ENCODE measurements around the gene SH3RF1.

The SH3RF1 gene

DNA sequence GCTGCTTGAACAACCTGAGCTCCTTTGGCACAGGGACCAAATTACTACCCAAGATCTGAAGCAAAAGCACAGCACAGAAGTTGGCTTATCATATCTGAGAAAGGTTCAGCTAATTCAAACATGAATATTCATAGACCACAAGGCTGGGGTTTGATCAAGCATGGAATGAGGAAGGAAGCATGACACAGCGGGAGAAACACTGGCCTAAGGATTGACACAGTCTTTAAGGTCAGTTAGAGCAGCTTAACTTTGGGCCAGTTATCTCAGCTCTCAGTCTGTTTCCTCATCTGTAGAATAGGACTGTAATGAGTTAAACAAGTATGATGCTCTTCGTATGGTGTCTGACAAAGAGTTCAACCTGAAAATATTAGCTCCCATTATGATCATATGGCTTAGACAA is 172.2 kb downstream of the SH3RF1 start:
- DNase-seq: no peak

DNA sequence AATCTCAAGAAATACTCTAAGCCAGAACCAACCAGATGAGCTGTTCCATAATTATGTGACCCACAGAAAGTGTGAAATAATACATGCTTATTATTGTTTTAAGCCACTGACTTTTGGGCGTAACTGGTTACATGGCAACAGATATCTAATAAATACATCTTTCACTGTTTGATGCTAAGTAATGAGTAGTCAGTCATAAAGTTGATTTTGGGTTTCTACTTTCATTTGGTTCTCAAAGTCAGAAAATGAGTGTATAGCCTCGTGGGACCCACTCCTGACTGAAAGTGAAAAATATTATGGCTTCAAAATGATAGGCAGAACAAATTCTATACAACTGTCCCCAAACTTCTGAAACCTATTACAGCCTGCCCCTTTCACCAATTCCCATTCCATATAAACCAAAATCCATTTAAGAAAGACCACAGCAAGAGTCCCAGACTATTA is 172.7 kb downstream of the SH3RF1 start:
- no peak for DNase-seq

DNA sequence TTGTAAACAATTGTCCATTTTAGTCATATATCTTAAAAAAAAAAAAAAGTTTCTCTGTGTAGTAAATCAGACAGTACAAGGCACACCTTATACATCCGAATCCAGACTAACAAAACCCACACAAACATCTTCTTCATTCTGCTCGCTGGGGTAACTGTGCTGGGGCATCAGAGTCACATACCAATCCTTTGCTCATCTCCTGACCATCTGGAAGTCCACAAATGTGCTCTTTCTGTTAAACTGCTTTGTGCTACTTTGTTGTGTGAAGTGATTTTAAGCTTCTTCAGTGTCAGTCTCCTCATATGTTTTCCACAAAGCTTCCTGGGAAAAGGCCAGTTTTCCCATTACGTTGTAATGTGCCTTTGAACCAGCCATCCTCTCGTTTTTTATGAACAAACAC is 174.5 kb downstream of the SH3RF1 start:
- DNase-seq: no peak

DNA sequence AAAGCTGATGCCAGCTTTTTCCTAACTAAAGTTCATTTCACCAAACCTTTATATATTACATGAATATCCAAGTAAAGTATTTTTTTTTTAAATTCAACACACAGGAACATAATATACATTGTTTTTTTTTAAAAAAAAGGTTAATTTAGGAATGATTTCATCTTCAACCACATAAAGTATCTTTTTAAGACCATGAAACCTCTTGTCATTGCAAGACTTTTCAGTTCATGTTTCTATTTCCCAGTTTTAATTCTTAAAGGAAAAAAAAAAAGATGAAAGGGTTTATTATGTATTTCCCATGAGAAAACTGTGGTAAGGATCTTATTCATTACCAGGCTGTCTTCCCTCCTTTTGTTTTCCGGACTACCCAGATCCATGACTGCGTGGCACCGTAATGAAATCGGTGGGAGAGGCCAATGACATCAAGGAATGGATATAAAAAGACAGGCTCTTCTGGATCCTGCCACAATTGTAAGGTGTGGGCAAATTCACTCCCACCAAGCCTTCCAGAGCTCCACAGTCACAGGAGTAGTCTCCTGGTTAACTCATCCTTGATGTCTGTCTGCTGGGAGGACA is 176.0 kb downstream of the SH3RF1 start:
- no peak for DNase-seq

DNA sequence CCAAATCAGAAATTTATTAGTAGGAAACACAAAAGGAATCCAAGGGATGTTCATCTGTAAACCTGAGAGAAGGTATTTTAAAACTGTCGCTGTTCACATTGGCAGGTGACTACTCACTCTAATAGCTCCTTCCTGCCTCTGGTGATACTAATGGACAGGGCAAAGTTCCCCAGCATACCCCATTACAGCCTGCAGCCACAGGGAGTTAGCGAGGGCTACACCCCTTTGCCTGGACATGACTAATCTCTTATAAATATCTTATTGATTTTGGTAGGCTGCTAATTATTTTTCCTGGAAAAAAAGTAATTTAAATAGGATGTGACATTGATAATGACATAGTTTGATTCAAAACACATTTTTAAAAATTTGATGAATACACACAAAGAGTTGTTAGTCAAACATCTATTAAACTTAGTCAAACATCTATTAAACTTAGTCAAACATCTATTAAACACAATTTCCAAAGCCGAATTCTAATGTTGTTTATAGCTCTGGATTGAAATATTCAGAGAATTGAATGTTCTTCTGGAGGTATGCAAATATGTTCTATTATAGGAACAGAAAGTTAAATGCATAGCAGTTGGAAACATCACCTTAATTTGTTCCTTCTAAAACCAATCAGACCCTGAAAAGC is 177.8 kb downstream of the SH3RF1 start:
- no peak for DNase-seq

DNA sequence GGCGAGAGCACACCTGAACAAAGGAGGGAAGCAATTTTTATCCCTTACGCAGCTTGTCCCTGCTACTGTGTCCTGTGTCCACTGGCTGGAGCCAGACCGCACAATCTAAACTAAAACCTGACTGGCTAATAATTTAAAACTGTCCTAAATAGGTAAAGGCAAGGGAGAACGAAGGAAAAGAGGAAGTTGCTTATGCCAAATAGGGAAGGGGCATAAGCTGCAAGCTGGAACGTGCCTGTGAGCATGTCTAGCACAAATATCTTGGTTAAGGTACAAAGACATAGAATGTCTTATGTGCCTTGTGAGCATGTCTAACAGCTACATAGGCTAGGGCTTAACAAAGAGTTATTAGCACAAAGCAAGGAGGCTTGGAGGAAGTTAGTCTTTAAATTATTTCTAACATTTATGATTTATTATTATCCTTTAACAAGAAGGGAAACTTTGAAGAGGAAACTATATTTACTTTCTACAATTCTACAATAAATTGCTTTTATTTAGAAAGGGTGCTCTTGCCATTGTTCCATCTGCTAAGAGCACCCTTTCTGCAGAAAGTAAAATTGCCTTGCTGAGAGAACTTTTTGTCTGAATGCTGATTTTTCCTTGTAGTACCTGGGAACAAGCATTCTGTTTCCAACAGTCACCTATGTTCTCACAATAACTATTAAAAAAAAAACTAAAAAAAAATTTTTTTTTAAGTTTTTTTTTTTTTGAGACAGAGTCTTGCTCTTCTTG is 180.1 kb downstream of the SH3RF1 start:
- no peak for DNase-seq

DNA sequence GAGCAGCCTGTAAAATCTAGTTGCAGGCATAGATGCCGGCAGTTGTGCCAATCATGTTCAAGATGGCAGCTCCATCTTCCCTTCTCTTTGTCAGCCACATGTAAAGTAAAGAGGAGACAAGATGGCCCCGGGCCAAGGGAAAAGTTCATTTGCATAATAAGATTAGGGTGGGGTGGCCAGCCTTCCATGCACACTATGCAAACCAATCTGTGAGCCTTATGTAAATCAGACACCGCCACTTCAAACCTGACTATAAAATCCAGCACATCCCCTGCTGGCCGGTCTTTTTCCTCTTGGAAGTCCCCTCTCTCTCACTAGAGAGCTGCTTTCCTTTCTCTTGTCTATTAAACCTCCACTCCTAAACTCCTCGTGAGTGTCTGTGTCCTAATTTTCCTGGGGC is 181.8 kb downstream of the SH3RF1 start:
- DNase-seq: no peak

DNA sequence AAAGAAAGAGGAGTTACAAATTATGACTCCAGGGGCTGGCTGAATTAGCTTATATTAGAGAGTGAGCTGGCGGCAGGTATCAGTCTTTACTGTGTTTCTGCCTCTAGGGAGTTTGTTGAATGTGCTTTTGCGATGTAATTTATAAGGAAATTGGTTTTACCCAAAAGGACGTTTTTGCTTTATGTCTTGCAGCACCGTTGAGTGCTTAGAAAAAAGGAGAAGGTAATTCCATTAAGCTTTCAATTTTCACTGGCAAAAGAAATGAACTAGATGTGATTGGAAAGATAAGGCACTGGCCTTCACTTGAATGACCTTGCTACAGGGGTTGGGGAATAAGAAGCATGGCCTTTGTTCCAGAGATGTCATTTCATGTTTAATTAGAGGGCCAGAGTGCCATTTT is 185.8 kb downstream of the SH3RF1 start:
- no peak for DNase-seq

DNA sequence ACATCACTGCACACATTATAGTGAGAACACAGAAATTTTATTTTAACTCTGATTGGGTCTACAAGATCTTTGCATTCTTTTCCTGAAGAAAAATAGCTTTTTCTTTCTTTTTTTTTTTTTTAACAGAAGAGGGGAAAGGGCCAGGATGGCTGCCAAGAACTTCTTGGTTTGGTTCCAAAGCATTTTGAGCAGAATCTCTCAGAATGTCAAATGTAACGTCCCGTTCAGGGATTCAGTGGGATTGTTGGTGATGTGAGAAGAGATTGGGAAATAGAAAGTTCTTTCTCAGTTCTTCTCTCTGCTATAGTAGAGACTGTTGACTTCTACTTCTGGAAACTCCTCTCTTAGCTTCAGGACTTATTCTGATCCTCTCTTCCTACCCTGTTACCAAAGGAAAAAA is 189.8 kb downstream of the SH3RF1 start:
- no peak for DNase-seq

DNA sequence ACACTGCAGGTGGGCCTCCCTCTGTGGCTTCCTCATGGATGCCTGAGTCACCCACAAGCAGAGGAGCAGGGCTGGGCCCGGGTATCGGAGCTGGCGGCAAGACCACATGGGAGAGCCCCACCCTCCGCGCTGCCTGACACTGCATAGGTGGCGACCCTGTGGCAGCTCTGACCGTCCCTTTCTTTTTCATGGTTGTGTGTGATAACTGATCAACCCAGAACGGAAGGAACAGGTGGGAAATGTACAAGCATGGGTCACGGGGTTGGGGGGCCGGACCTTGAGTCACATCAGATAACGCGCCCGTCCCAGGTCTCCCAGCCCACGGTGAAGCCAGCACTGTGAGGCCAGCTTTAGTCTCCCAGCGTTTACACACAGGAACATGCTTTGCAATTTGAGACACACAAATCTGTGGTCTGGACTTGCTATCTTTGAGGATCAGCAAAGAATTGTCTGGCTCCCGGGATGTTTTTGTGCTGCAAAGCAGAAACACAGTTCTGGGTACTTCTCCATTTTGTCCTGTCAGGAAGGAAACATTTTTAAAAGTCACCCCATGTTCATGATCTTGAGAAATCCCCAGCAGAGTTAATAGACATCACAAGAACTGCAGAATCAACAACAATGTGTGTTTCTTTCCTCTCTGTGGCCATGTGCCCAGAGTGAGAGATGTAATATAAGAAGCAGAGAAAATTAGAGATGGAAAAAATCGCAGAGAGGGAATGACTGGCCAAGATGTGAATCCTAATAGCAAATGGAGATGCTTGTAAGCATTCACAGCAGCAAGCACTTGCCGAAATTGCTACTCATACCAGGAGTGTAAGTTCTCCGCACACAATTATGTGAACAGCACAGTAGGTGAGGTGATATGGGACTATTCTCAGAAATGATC is 190.6 kb downstream of the SH3RF1 start:
- peak; percentile 14 for DNase-seq

DNA sequence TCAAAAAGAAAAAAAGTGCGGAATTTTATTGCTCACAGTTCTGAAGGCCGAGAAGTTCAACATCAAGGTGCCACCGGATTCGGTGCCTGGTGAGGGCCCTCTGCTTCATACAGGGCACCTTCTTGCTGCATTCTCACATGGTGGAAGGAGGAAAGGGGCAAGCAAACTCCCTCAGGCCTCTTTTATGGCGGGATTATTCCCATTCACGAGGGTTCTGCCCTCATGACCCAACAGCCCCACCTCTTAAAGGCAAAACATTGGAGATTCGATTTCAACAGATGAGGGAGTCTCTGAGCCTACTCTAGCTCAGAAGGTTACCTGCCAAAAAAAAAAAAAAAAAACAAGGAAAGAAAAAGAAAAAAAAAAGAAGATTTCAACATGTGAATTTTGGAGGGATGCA is 196.6 kb downstream of the SH3RF1 start:
- no peak for DNase-seq

DNA sequence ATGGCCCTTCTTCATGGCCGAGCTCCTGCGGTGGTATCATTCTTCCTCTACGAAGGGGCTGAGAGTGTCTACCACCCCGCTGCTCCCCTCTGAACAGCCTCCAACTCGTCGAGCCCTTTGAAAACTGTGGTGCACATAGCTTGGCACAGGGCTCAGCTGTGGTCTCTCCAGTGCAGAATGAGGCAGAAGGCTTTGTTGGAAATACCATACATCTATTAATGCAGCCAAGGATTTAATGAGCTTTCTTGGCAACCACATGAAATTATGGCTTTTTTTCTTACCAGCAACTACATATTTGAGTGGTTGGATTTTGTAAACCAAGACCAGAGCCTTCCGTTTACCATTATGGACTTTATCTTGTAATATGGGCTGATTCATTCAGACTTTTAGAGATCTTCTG is 199.0 kb downstream of the SH3RF1 start:
- DNase-seq: no peak

DNA sequence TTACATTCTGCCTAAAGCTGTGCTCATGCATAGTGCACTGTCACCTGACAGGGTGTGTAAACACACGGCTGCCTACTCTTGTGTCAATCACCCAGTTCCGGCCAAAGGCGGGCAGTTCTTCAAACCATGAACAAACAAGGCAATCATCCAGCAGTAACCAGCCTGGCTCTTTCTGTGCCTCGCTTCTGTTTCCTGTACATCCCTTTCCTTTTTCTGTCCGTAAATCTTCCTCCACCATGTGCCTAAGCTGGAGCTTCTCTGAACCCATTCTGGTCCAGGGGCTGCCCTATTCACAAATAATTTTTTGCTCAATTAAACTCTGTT is 199.9 kb downstream of the SH3RF1 start:
- DNase-seq: no peak

DNA sequence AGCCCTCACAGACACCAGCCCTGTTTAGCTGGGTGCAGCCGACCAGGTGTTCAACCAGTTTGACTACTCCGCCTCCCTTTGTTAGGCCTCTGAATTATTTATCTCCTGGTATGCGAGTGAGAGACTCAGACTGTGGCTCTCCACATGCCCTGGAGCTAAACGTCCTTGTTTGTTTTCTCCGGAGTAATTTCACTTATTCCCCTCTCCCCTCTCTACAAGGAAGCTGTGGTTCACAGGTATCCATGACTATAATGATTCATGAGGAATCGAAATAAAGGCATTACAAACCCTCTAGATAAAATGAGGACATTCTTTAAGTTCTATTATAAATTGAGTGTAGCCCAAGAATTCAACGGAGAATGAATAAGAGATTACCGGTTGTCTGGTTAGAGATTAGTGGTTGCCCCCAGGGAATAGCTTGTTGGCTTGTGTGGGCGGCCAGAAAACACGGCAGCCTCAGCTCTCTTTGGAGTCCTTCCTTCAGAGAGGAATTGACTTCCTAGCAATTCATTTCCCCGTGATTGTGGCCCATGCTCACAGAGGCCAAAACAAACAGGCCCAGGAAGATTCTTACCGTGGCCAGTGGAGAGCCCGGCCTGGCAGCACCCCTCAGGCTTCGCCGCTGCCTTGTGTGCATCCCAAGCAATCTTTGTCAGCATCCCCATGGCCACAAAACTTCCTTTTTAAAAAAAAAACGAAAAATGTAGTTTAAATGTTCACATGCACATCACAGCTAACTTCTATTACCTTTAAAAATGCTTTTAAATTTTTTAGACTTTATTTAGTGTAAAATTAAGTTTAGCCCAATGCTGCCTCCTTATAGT is 200.5 kb downstream of the SH3RF1 start:
- DNase-seq: peak; percentile 91

DNA sequence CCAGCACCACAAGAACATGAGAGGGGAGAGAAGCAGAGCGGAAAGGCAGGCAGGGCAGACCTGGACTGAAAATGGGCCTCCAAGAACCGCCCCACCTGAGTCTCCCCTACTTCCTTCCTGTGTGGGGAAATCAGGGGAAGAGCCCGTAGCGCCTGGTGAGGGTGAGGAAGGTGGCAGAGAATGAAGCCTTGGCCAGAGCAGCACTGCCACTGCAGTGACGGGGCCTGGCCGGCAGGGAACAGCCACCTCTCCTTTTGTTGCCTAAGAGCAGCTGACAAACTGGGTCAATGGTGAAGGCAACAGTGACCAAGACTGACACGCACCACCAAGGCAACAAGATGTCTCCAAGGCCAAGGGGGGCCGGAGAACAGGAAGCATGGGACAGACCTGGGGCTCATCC is 202.3 kb downstream of the SH3RF1 start:
- no peak for DNase-seq

DNA sequence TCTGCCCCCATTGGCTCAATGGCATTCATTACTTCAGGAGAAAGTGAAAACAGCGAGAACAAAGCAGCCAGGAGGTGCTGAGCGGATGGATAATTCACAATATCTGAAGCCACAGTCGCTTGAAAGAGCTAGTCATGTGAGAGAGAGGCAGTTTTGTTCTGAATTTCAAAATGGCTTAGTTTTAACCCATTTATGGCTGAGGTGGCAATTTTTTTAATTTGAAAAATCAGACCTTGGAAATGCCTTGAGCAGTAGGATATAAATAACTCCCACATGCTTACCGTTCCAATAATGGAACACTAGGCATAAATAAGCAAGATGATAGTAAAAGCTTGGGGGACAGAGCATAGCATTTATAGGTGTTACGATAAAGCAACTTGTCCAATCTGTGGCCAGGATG is 203.8 kb downstream of the SH3RF1 start:
- no peak for DNase-seq

DNA sequence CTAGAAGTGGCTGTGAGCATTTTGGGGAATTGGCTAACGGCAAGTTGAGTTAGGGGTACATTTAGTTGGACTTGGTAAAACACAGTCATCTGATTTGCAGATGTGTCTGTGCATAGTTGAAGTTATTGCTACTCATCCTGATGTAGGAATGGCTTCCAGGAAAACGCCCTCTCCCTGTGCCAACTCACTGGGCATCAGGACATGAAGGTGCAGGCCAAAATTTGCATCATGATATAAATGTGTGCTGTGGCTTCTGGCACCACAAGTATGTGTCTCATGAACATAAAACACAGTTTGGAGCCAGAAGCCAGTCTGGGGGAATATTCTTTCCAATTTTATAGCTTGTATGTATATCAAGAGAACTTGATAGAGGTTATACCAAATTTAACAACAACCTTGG is 206.5 kb downstream of the SH3RF1 start:
- no peak for DNase-seq

DNA sequence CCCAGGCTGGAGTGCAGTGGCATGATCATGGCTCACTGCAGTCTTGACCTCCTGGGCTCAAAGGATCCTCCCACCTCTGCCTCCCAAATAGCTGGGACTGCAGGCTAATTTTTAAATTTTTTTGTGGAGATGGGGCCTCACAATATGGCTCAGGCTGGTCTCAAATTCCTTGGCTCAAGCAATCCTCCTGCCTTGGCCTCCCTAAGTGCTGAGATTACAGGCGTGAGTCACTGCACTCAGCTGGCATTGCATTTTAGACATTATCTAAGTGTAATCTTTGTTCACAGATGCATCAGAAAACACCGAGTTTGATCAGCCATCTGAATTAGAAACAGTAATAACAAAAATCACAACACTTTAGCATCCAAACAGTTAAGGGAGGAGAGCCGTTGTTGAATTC is 207.3 kb downstream of the SH3RF1 start:
- no peak for DNase-seq

DNA sequence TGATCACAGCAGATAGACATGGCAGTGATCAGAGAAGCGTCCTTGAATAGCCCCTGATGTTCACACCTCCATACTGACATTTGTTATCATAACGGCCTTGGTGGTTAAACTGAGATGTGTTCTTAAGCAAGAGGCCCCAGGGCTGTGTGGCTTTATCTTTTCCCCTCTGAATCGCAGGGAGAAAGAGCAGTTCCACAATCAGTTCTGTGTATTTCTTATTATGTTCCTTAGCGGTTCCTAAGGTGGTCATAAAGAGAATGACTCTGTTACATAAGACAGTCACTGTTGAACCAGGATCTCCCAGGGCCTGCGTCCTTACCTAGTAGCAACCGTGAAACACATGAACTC is 207.9 kb downstream of the SH3RF1 start:
- no peak for DNase-seq

DNA sequence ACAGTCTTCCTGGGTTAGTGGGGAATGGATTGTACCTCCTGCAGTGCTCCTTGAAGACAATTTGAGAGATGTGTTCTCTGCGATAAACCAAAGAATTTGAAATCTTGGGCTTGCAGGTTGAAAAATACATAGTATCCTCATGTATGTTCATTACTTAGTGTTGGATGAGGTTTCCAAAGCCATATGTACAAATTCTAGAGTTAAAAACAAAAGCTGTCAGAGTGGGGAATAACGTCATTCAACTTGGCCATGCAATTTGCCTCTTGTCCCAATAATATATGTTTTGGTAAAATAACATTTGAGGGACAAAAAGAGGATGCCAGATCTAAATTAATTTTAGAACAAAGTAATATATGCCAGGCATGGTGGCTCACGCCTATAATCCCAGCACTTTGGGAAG is 209.4 kb downstream of the SH3RF1 start:
- no peak for DNase-seq

DNA sequence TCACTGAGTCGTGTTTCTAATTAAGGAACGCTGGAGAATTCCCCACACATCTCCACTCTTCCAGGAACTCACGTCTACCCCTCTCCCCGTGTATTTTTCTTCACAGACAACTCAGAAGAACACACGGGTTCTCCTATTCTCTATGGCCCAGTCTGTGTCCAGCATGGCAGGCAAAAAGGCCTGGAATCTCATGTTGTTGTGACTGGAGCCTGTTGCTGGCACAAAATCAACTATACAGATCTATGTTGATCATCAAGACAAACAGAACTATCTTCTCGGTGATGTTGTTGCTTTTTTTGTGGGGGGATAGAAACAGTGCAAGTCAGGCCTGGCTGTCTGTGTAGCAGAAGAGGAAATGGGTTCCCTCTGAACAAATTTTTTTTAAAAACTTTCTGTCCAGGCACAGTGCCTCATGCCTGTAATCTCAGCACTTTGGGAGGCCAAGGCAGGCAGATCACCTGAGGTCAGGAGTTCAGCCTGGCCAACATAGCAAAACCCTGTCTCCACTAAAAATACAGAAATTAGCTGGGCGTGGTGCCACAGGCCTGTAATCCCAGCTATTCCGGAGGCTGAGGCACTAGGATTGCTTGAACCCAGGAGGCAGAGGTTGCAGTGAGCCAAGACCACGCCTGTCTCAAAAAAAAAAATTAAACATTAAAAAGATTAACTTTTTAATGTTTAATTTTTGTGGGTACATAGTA is 210.2 kb downstream of the SH3RF1 start:
- DNase-seq: no peak

Measured in amniotic stem cell (primary cell).